ENCODE measurements around the gene PROM1.

DNA sequence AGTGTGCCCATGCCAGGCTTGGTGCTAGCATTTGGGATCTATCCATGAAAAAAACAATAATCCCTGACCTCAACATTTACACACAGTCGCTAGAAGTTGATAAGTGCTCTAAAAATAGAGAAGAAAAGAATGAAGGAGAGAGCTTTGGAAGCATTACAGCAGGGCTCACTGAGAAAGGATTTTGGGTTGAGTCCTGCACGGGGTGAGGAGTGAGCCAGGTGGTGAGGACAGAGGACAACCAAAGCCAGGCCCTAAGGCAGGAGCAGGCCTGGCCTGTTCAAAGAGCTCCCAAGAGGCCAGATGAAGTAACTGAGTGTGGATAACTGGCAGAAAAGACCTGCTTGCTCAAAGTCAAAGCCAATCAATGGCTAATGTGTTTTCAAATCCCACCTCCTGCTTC lies 20.7 kb upstream of the PROM1 start:
- TF ChIP-seq, protein P1, sequence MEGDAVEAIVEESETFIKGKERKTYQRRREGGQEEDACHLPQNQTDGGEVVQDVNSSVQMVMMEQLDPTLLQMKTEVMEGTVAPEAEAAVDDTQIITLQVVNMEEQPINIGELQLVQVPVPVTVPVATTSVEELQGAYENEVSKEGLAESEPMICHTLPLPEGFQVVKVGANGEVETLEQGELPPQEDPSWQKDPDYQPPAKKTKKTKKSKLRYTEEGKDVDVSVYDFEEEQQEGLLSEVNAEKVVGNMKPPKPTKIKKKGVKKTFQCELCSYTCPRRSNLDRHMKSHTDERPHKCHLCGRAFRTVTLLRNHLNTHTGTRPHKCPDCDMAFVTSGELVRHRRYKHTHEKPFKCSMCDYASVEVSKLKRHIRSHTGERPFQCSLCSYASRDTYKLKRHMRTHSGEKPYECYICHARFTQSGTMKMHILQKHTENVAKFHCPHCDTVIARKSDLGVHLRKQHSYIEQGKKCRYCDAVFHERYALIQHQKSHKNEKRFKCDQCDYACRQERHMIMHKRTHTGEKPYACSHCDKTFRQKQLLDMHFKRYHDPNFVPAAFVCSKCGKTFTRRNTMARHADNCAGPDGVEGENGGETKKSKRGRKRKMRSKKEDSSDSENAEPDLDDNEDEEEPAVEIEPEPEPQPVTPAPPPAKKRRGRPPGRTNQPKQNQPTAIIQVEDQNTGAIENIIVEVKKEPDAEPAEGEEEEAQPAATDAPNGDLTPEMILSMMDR (IDR thresholded peaks at IDR 0.05): no peak
- TF ChIP-seq POLR2AphosphoS5 (IDR thresholded peaks at IDR 0.05): no peak
